ENCODE results near the gene ATP13A3.
"Not testable (repeated sequence)": the region's sequence is repeated elsewhere in the genome, so short reads cannot be mapped to it uniquely, and the experiment has no call there.

ATP13A3 gene

GRCh38 chr3:194484614-194485013 lies 2.2 kb downstream of the ATP13A3 start:
- no peak for DNase-seq (ENCODE audit: low spot score)
- no peak for TF ChIP-seq CTCF (IDR thresholded peaks at IDR 0.05; ENCODE audit: borderline replicate concordance, control extremely low read depth, extremely low read depth, insufficient read depth, missing control alignments)
- in situ Hi-C loops (cut with MboI; ENCODE audit: low sequenced_read_pairs, unreplicated experiment): loop anchor here (5.0 kb wide), 1 partner anchor 88 kb away; no protein-coding TSS in a partner anchor

GRCh38 chr3:194483850-194484249 lies 3.0 kb downstream of the ATP13A3 start:
- no peak for DNase-seq (ENCODE audit: low spot score)
- in situ Hi-C loops (cut with MboI; ENCODE audit: low sequenced_read_pairs, unreplicated experiment): loop anchor here (5.0 kb wide), 1 partner anchor 88 kb away; no protein-coding TSS in a partner anchor
- no peak for TF ChIP-seq CTCF (IDR thresholded peaks at IDR 0.05; ENCODE audit: borderline replicate concordance, control extremely low read depth, extremely low read depth, insufficient read depth, missing control alignments)

GRCh38 chr3:194482830-194483229 lies 4.0 kb downstream of the ATP13A3 start:
- in situ Hi-C loops (cut with MboI; ENCODE audit: low sequenced_read_pairs, unreplicated experiment): loop anchor here (5.0 kb wide), 1 partner anchor 89 kb away; no protein-coding TSS in a partner anchor
- not testable (repeated sequence) for DNase-seq (ENCODE audit: low spot score)

DNA sequence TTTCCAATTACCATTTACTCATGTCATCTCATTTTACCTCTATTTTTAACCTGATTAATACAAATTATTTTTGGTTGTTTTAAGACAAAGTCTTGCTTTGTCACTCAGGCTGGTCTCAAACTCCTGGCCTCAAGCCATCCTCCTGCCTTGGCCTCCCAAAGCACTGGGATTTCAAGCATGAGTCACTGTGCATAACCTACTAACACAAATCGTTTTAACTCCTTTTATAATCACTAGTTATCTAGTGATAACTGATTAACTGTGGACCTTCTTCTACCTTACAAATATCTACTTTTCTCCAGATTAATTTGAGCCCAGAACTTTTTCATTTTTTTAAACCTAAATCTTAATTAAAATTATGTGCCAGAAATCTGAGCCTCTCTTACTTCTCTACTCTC lies 4.6 kb downstream of the ATP13A3 start:
- no peak for DNase-seq (ENCODE audit: low spot score)
- in situ Hi-C loops (cut with MboI; ENCODE audit: low sequenced_read_pairs, unreplicated experiment): loop anchor here (5.0 kb wide), 1 partner anchor 90 kb away; no protein-coding TSS in a partner anchor
- TF ChIP-seq CTCF (IDR thresholded peaks at IDR 0.05; ENCODE audit: borderline replicate concordance, control extremely low read depth, extremely low read depth, insufficient read depth, missing control alignments): no peak

- no peak for DNase-seq (ENCODE audit: low spot score)
- no peak for TF ChIP-seq CTCF (IDR thresholded peaks at IDR 0.05; ENCODE audit: borderline replicate concordance, control extremely low read depth, extremely low read depth, insufficient read depth, missing control alignments)
- in situ Hi-C loops (cut with MboI; ENCODE audit: low sequenced_read_pairs, unreplicated experiment): loop anchor here (5.0 kb wide), 1 partner anchor 91 kb away; no protein-coding TSS in a partner anchor
These were observed 5.1 kb downstream of the ATP13A3 start for GRCh38 chr3:194481525-194482195.

DNA sequence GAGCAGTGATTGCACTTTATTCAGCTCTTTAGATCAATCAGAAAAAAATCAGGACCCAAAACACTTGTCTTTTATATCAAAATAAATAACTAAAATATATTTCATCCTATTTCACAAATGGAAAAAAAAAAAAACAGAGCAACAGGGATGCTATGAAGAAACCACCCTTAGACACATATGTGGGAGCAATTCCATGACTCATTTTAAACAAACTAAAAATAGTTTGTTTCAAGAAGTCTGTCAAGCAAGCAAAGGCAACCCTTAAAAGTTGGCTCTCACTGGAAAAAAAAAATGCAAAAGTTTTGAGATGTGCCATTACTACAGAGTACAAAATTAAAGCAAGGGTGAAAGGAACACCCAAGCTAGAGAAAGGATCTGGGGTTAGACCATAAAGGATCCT lies 5.7 kb downstream of the ATP13A3 start:
- in situ Hi-C loops (cut with MboI; ENCODE audit: low sequenced_read_pairs, unreplicated experiment): loop anchor here (5.0 kb wide), 1 partner anchor 91 kb away; no protein-coding TSS in a partner anchor
- DNase-seq (ENCODE audit: low spot score): no peak
- TF ChIP-seq CTCF (IDR thresholded peaks at IDR 0.05; ENCODE audit: borderline replicate concordance, control extremely low read depth, extremely low read depth, insufficient read depth, missing control alignments): no peak

GRCh38 chr3:194476784-194477183 lies 10.0 kb downstream of the ATP13A3 start:
- in situ Hi-C loops (cut with MboI; ENCODE audit: low sequenced_read_pairs, unreplicated experiment): no loop called here
- no peak for DNase-seq (ENCODE audit: low spot score)
- TF ChIP-seq CTCF (IDR thresholded peaks at IDR 0.05; ENCODE audit: borderline replicate concordance, control extremely low read depth, extremely low read depth, insufficient read depth, missing control alignments): no peak
